BLaER1 treated with 17β-estradiol and CSF1 and Interleukin-3, amounts not matched to agents 10 nM and 100 nM (cell line): ENCODE measurements around the gene PAGR1.

Experiments used
- H3K27ac ChIP-seq, 11 experiments: shearing (Covaris generic); formaldehyde crosslinking; 2 replicates each; pipeline ENCODE4 v1.8.1; 2022
- H3K27me3 ChIP-seq, 11 experiments: shearing (Covaris generic); formaldehyde crosslinking; 2 replicates each; pipeline ENCODE4 v1.8.1; 2022
- H3K36me3 ChIP-seq, 11 experiments: shearing (Covaris generic); formaldehyde crosslinking; 2 replicates each; pipeline ENCODE4 v1.8.1; 2022
- H3K4me1 ChIP-seq, 10 experiments: shearing (Covaris generic); formaldehyde crosslinking; 2 replicates each; pipeline ENCODE4 v1.8.1; 2022
- H3K4me2 ChIP-seq, 11 experiments: shearing (Covaris generic); formaldehyde crosslinking; 2 replicates each; pipeline ENCODE4 v1.8.1; 2022
- H3K4me3 ChIP-seq, 10 experiments: shearing (Covaris generic); formaldehyde crosslinking; 2 replicates each; pipeline ENCODE4 v1.8.1; 2022
- H3K9ac ChIP-seq, 11 experiments: shearing (Covaris generic); formaldehyde crosslinking; 2 replicates each; pipeline ENCODE4 v1.8.1; 2022
- H3K9me3 ChIP-seq, 11 experiments: shearing (Covaris generic); formaldehyde crosslinking; replicated peaks in 1 of 11; 2 replicates each; pipeline ENCODE4 v1.8.1; 2022
- H4K20me1 ChIP-seq, 11 experiments: shearing (Covaris generic); formaldehyde crosslinking; 2 replicates each; pipeline ENCODE4 v1.8.1; 2022
- Cebpa-rat ChIP-seq, 11 experiments: shearing (Covaris generic); IDR thresholded peaks; 2 replicates each; pipeline ENCODE4 v1.8.1; 2022

Gene PAGR1

DNA sequence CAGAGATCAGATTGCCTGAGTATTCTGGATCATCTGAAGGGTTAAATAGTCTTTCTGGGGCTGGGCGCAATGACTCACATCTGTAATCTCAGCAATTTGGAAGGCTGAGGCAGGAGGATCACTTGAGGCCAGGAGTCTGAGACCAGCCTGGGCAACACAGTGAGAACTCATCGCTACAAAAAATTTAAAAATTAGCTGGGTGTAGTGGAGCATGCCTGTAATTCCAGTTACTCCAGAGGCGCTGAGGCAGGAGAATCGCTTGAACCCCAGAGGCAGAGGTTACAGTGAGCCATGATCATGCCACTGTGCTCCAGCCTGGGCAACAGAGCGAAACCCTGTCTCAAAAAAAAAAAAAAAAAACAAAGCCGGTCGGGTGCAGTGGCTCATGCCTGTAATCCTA lies 20.0 kb downstream of the PAGR1 start:
- Histone ChIP-seq H3K27ac (no peak overlapping the region), H3K36me3 (peaks cover 0 to 100% (median 11%) of the 10 kb centered on the region in 11 experiments; a peak in 15 of 22 replicates), H3K4me1 (no peaks in the 10 kb centered on the region), H3K4me3 (no peak overlapping the region), H3K9ac (no peak overlapping the region), H3K27me3 (no peaks in the 10 kb centered on the region), H4K20me1 (peaks cover 0 to 34% (median 0%) of the 10 kb centered on the region in 11 experiments; a peak in 6 of 22 replicates), H3K9me3 (no peaks in the 10 kb centered on the region), H3K4me2 (no peak overlapping the region)
- no peak for TF ChIP-seq Cebpa-rat (IDR thresholded peaks at IDR 0.05)

DNA sequence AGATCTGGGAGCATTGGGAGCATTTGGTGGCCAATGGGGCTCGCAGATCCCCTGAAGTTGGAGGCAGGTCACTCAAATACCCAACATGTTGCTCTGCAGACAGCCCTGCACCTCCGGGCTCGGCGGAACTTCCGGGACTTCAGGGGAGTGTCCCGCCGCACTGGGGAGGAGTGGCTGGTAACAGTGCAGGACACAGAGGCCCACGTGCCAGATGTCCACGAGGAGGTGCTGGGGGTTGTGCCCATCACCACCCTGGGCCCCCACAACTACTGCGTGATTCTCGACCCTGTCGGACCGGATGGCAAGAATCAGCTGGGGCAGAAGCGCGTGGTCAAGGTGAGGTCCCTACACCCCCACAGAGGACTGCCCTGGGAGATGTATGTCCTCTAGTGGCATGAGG lies 20.7 kb downstream of the PAGR1 start:
- no peak for TF ChIP-seq Cebpa-rat (IDR thresholded peaks at IDR 0.05)
- Histone ChIP-seq H3K27ac (no peak overlapping the region), H3K4me3 (no peak overlapping the region), H3K4me2 (no peak overlapping the region), H3K36me3 (peaks cover 0 to 100% (median 11%) of the 10 kb centered on the region in 11 experiments; a peak in 15 of 22 replicates), H3K9ac (no peak overlapping the region), H3K27me3 (no peaks in the 10 kb centered on the region), H4K20me1 (peaks cover 0 to 27% (median 0%) of the 10 kb centered on the region in 11 experiments; a peak in 6 of 22 replicates), H3K9me3 (no peaks in the 10 kb centered on the region), H3K4me1 (no peaks in the 10 kb centered on the region)

DNA sequence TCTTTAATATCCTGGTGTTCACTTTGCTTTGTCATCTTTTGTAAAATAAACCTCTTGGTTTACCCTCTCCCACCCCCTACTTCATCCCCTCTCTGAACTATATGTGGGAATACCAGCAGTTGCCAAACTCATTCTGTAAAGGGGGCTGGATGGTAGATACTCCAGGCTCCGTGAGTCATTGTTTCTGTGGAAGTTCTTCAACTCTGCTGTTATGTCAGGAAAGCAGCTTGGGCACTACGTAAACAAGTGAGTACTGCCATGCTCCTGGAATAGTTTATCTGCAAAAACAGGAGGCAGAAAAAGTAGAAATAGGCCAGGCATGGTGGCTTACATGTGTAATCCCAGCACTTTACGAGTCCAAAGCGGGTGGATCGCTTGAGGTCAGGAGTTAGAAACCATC lies 21.9 kb downstream of the PAGR1 start:
- H3K36me3 ChIP-seq: peaks cover 0 to 100% (median 11%) of the 10 kb centered on the region in 11 experiments; a peak in 15 of 22 replicates
- no peaks in the 10 kb centered on the region for H3K4me1 ChIP-seq

DNA sequence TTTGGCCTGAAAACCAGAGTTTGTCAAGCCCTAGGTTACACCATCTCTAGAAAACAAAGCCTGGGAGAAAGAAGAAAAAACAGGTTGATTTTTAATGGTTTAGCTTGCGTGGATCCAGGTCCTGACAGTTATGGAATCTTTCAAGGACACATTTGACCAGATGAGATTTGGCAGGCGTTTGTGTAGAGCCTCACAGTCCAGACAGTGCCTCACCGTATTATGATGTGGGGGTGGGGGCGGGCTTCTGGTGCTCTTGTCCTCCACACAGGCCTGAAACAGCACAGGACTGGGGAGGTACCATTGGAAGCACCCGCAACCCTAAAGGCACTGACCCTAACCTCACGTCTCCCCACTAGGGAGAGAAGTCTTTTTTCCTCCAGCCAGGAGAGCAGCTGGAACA lies 23.9 kb downstream of the PAGR1 start:
- H3K9ac ChIP-seq: no peak overlapping the region
- H3K4me1 ChIP-seq: no peaks in the 10 kb centered on the region; a peak in 1 of 20 replicates
- TF ChIP-seq Cebpa-rat (IDR thresholded peaks at IDR 0.05): no peak
- peaks cover 0 to 97% (median 4%) of the 10 kb centered on the region in 11 experiments; a peak in 13 of 22 replicates for H3K36me3 ChIP-seq
- H3K4me2 ChIP-seq: no peak overlapping the region
- no peaks in the 10 kb centered on the region for H3K27me3 ChIP-seq
- H3K9me3 ChIP-seq: no peaks in the 10 kb centered on the region
- no peak overlapping the region for H3K27ac ChIP-seq
- H3K4me3 ChIP-seq: no peak overlapping the region
- H4K20me1 ChIP-seq: peaks cover 0 to 21% (median 0%) of the 10 kb centered on the region in 11 experiments; a peak in 6 of 22 replicates

More for the DNA sequence above, 21.9 kb downstream of the PAGR1 start:
- no peak overlapping the region for H3K4me2 ChIP-seq
- H3K9ac ChIP-seq: no peak overlapping the region
- no peak overlapping the region for H3K27ac ChIP-seq
- TF ChIP-seq Cebpa-rat (IDR thresholded peaks at IDR 0.05): no peak
- no peak overlapping the region for H3K4me3 ChIP-seq
- peaks cover 0 to 20% (median 0%) of the 10 kb centered on the region in 11 experiments; a peak in 5 of 22 replicates for H4K20me1 ChIP-seq
- no peaks in the 10 kb centered on the region for H3K27me3 ChIP-seq
- H3K9me3 ChIP-seq: no peaks in the 10 kb centered on the region

DNA sequence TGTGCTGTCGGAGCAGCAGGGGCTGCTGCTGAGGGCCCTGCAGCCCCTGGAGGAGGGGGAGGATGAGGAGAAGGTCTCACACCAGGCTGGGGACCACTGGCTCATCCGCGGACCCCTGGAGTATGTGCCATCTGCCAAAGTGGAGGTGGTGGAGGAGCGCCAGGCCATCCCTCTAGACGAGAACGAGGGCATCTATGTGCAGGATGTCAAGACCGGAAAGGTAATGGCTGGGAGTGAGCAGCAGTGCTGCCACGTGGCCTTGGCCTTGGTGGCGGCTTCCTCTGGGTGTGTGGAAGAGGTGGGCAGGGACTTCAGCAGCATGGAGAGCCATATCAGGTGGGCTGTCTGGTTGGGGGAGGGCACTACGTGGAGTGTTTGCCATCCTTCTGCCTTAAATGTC lies 24.3 kb downstream of the PAGR1 start:
- Histone ChIP-seq H3K9ac (no peak overlapping the region), H4K20me1 (peaks cover 0 to 25% (median 0%) of the 10 kb centered on the region in 11 experiments; a peak in 6 of 22 replicates), H3K27ac (no peak overlapping the region), H3K36me3 (peaks cover 0 to 97% (median 4%) of the 10 kb centered on the region in 11 experiments; a peak in 12 of 22 replicates), H3K4me2 (no peak overlapping the region), H3K27me3 (no peaks in the 10 kb centered on the region), H3K9me3 (no peaks in the 10 kb centered on the region), H3K4me3 (no peak overlapping the region), H3K4me1 (no peaks in the 10 kb centered on the region; a peak in 1 of 20 replicates)
- no peak for TF ChIP-seq Cebpa-rat (IDR thresholded peaks at IDR 0.05)

DNA sequence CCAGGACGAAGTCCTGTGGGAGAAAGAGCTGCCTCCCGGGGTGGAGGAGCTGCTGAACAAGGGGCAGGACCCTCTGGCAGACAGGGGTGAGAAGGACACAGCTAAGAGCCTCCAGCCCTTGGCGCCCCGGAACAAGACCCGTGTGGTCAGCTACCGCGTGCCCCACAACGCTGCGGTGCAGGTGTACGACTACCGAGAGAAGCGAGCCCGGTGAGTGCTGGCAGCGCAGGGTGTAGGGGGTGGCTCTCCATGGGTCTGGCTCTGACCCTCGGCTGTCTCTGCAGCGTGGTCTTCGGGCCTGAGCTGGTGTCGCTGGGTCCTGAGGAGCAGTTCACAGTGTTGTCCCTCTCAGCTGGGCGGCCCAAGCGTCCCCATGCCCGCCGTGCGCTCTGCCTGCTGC lies 25.7 kb downstream of the PAGR1 start:
- no peaks in the 10 kb centered on the region for H3K27me3 ChIP-seq
- H3K9ac ChIP-seq: no peak overlapping the region

DNA sequence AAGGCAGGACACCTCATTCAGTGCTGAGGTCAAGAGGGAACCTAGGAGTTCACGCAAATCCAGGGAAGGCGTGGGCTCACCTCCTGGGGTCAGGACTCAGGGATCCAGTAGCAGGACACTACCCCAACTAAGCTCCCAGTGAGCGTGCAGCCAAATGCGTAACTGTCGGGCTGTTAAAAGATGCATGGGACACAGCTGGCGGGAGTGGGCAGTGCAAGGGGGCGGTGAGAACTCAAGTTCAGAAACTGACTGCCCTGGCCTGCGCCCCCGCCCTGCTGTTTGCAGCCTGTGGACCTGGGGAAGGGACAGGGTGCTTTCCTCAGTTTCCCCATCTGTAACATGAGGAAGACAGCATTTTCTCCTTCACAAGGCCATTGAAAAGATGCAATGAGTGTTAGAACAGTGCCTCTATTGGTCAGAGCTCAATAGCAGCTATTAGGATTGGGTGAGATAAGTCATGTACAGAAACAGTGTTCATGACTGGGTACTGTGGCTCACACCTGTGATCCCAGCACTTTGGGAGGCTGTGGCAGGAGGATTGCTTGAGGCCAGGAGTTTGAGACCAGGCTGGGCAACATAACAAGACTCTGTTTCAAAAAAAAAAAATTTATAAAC lies 26.9 kb downstream of the PAGR1 start:
- TF ChIP-seq Cebpa-rat (IDR thresholded peaks at IDR 0.05): no peak
- Histone ChIP-seq H3K36me3 (peaks cover 0 to 97% (median 8%) of the 10 kb centered on the region in 11 experiments; a peak in 14 of 22 replicates), H3K4me2 (no peak overlapping the region), H3K9me3 (no peaks in the 10 kb centered on the region), H3K27ac (no peak overlapping the region), H3K27me3 (no peaks in the 10 kb centered on the region), H3K4me1 (no peaks in the 10 kb centered on the region; a peak in 1 of 20 replicates), H3K4me3 (no peak overlapping the region), H3K9ac (no peak overlapping the region), H4K20me1 (peaks cover 0 to 36% (median 0%) of the 10 kb centered on the region in 11 experiments; a peak in 7 of 22 replicates)

More for the DNA sequence above, 25.7 kb downstream of the PAGR1 start:
- peaks cover 0 to 29% (median 0%) of the 10 kb centered on the region in 11 experiments; a peak in 7 of 22 replicates for H4K20me1 ChIP-seq
- no peaks in the 10 kb centered on the region for H3K9me3 ChIP-seq
- no peak overlapping the region for H3K27ac ChIP-seq
- no peak overlapping the region for H3K4me3 ChIP-seq
- no peak overlapping the region for H3K4me2 ChIP-seq
- peaks cover 0 to 97% (median 4%) of the 10 kb centered on the region in 11 experiments; a peak in 13 of 22 replicates for H3K36me3 ChIP-seq
- no peaks in the 10 kb centered on the region; a peak in 1 of 20 replicates for H3K4me1 ChIP-seq
- TF ChIP-seq Cebpa-rat (IDR thresholded peaks at IDR 0.05): no peak

DNA sequence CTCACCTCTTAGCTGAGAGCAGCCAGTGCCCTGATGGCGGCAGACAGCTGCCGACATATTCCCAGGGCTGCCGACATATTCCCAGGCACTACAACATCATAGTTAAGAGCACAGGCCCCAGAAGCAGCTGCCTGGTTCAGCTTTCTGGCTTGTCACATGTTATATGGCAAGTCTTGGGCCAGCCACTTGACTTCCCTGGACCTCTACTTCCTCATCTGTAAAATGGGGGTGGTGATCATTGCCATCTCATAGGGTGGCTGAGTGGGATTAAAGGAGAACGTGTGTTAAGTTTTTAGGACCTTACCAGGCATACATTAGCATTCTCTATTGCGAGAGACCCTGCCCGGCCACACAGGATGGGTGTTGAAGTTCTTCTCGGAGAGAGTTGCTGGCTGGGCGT lies 28.0 kb downstream of the PAGR1 start:
- Histone ChIP-seq H3K4me2 (no peak overlapping the region), H3K9me3 (no peaks in the 10 kb centered on the region), H3K4me1 (peaks cover 0 to 7% (median 0%) of the 10 kb centered on the region in 10 experiments; a peak in 4 of 20 replicates), H3K36me3 (peaks cover 0 to 88% (median 8%) of the 10 kb centered on the region in 11 experiments; a peak in 14 of 22 replicates), H3K9ac (no peak overlapping the region), H3K27ac (no peak overlapping the region), H3K27me3 (no peaks in the 10 kb centered on the region), H4K20me1 (peaks cover 0 to 42% (median 0%) of the 10 kb centered on the region in 11 experiments; a peak in 7 of 22 replicates), H3K4me3 (no peak overlapping the region)
- TF ChIP-seq Cebpa-rat (IDR thresholded peaks at IDR 0.05): no peak

DNA sequence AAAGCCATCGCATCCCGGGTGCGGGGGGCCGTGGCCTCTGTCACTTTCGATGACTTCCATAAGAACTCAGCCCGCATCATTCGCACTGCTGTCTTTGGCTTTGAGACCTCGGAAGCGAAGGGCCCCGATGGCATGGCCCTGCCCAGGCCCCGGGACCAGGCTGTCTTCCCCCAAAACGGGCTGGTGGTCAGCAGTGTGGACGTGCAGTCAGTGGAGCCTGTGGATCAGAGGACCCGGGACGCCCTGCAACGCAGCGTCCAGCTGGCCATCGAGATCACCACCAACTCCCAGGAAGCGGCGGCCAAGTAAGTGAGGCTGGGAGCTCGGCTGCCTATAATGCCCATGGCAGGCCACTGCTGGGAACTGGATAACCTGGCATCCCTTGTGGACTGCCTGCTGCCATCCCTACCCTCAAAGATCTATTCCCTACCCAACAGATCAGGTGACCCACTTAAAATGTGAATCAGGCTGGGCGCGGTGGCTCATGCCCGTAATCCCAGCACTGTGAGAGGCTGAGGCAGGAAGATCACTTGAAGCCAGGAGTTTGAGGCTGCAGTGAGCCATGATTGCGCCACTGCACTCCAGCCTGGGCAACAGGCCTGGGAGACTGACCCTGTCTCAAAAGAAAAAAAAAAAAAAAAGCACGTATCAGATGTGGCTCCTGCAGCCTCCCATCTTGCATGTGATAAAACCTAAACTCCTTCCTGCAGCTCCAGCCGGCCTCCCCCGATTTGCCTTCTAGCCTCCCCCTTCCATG lies 28.8 kb downstream of the PAGR1 start:
- no peak for TF ChIP-seq Cebpa-rat (IDR thresholded peaks at IDR 0.05)
- no peak overlapping the region for H3K27ac ChIP-seq
- no peak overlapping the region for H3K4me2 ChIP-seq
- peaks cover 0 to 13% (median 0%) of the 10 kb centered on the region in 10 experiments; a peak in 5 of 20 replicates for H3K4me1 ChIP-seq
- H3K36me3 ChIP-seq: peaks cover 0 to 79% (median 8%) of the 10 kb centered on the region in 11 experiments; a peak in 14 of 22 replicates
- H3K9me3 ChIP-seq: no peaks in the 10 kb centered on the region
- H3K4me3 ChIP-seq: no peak overlapping the region
- H3K9ac ChIP-seq: no peak overlapping the region
- H3K27me3 ChIP-seq: no peaks in the 10 kb centered on the region
- H4K20me1 ChIP-seq: peaks cover 0 to 46% (median 0%) of the 10 kb centered on the region in 11 experiments; a peak in 6 of 22 replicates
